Activated CD8-positive, alpha-beta T cell treated with anti-CD3 and anti-CD28 coated beads for 36 hours (primary cell): Measurements from ENCODE around the gene CNOT6. TPM values are rescaled to one million over a fixed set of nuclear protein-coding genes. Genes with fewer than 3 reads are reported as not detected.

Experiments
- ATAC-seq: fragments of 200-7000 bp; cut with Tn5 transposase; one replicate; pipeline ENCODE4 v1.10.0; 2021; ENCODE audit warnings: mild to moderate bottlenecking, moderate library complexity
- CTCF ChIA-PET: fragments of 350-600 bp; sonication (Branson Sonifier 250); formaldehyde crosslinking; loops from one replicate; lab custom pipeline; 2021; ENCODE audit warnings: antibody characterized with exemption; lab: Charles Lee
- POLR2A ChIA-PET: fragments of 350-600 bp; sonication (Branson Sonifier 250); formaldehyde crosslinking; loops from one replicate; lab custom pipeline; 2021; ENCODE audit warnings: antibody characterized with exemption; lab: Charles Lee
- DNase-seq: peaks from one replicate; pipeline ENCODE4 v3.0.0-alpha.2; 2020
- H3K27ac Mint-ChIP-seq: one replicate; pipeline ENCODE4 v1.8.0; 2021; ENCODE audit warnings: mild to moderate bottlenecking, mixed read lengths
- H3K27me3 Mint-ChIP-seq: one replicate; pipeline ENCODE4 v1.8.0; 2021; ENCODE audit warnings: mixed read lengths
- H3K36me3 Mint-ChIP-seq: one replicate; pipeline ENCODE4 v1.8.0; 2021; ENCODE audit warnings: low read depth, mixed read lengths
- H3K4me1 Mint-ChIP-seq: one replicate; pipeline ENCODE4 v1.8.0; 2021; ENCODE audit warnings: low read depth, mixed read lengths
- H3K4me3 Mint-ChIP-seq: one replicate; pipeline ENCODE4 v1.8.0; 2021; ENCODE audit warnings: mild to moderate bottlenecking, moderate library complexity, mixed read lengths
- H3K9me3 Mint-ChIP-seq: one replicate; pipeline ENCODE4 v1.8.0; 2021; ENCODE audit warnings: mixed read lengths
- intact Hi-C: fragments of 100-400 bp; cut with micrococcal nuclease; formaldehyde crosslinking; loops from one replicate; pipeline ENCODE4 v1.10.0; 2022
- total RNA-seq, 2 experiments: library from RNA; stranded (reverse); gene quantifications; one replicate each; pipeline ENCODE4 v1.2.3, GENCODE V29; 2021
- TF ChIP-seq, protein P1 (sequence below): fragments of 200-600 bp; IDR thresholded peaks from one replicate; pipeline ENCODE4 v1.8.0; 2022; ENCODE audit warnings: antibody characterized with exemption, mild to moderate bottlenecking

The CNOT6 gene
- total RNA-seq, 2 experiments from 2014 or later = 28.4 to 30.4 TPM

DNA sequence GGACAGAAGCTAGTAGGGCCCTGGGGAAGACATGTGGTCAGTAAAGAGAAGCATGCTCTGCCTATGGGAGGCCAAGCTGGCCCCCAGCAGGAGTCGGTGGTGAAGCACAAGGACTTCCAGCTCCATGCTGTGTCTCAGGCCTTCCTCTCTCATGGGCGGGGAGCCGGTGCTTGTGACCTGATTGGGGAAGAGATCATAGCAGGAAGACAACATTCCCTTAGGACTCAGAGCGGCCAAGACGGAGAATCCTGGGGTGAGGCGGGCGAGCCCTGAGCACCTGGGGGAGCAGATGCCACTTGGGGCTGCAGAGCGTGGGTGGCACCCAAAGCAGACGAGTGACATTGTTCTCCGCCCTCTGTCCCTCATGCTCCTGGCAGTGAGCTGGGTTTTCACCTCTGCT lies 33.3 kb upstream of the CNOT6 start:
- Mint-ChIP-seq H3K4me3 (no peak overlapping the region), H3K36me3 (no peaks in the 10 kb centered on the region), H3K9me3 (no peaks in the 10 kb centered on the region), H3K27me3 (no peaks in the 10 kb centered on the region), H3K4me1 (peaks cover 2% of the 10 kb centered on the region), H3K27ac (no peak overlapping the region)
- no peak for ATAC-seq
- no peak for DNase-seq
- intact Hi-C loops = no loop called here
- ChIA-PET CTCF (interaction anchor here (2.7 kb wide), 1 partner anchor 11 kb away, joined by 12 read pairs; no protein-coding TSS in a partner anchor), POLR2A (no interaction called here)
- TF ChIP-seq, protein P1, sequence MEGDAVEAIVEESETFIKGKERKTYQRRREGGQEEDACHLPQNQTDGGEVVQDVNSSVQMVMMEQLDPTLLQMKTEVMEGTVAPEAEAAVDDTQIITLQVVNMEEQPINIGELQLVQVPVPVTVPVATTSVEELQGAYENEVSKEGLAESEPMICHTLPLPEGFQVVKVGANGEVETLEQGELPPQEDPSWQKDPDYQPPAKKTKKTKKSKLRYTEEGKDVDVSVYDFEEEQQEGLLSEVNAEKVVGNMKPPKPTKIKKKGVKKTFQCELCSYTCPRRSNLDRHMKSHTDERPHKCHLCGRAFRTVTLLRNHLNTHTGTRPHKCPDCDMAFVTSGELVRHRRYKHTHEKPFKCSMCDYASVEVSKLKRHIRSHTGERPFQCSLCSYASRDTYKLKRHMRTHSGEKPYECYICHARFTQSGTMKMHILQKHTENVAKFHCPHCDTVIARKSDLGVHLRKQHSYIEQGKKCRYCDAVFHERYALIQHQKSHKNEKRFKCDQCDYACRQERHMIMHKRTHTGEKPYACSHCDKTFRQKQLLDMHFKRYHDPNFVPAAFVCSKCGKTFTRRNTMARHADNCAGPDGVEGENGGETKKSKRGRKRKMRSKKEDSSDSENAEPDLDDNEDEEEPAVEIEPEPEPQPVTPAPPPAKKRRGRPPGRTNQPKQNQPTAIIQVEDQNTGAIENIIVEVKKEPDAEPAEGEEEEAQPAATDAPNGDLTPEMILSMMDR = no peak

DNA sequence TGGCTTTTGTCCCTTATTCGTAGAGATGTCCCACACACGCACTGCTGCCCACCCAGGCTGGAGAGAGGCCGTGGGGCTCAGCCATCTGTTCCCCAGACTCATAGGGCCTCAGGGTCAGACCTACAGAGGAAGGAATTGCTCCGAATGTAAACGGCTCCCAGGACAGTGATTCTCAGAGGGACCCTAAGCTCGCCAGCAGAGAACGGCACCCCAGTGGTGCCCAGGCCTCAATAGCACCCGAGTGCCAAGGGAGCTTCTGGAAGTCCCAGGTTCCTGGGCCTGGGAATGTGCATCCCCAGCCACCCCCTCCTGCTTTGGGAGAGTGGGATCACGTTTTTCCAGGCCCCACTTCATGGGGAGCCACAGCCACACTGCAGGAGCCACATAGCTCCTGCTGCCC lies 32.9 kb upstream of the CNOT6 start:
- POLR2A ChIA-PET = no interaction called here
- ATAC-seq (no peak), DNase-seq (no peak)
- no peak overlapping the region for H3K4me3 Mint-ChIP-seq
- TF ChIP-seq, protein P1 = no peak
- H3K27ac Mint-ChIP-seq = no peak overlapping the region
- no peaks in the 10 kb centered on the region for H3K36me3 Mint-ChIP-seq
- peaks cover 2% of the 10 kb centered on the region for H3K4me1 Mint-ChIP-seq
- CTCF ChIA-PET = interaction anchor here (2.7 kb wide), 1 partner anchor 11 kb away, joined by 12 read pairs; no protein-coding TSS in a partner anchor
- no peaks in the 10 kb centered on the region for H3K9me3 Mint-ChIP-seq
- intact Hi-C loops = no loop called here
- H3K27me3 Mint-ChIP-seq = no peaks in the 10 kb centered on the region

DNA sequence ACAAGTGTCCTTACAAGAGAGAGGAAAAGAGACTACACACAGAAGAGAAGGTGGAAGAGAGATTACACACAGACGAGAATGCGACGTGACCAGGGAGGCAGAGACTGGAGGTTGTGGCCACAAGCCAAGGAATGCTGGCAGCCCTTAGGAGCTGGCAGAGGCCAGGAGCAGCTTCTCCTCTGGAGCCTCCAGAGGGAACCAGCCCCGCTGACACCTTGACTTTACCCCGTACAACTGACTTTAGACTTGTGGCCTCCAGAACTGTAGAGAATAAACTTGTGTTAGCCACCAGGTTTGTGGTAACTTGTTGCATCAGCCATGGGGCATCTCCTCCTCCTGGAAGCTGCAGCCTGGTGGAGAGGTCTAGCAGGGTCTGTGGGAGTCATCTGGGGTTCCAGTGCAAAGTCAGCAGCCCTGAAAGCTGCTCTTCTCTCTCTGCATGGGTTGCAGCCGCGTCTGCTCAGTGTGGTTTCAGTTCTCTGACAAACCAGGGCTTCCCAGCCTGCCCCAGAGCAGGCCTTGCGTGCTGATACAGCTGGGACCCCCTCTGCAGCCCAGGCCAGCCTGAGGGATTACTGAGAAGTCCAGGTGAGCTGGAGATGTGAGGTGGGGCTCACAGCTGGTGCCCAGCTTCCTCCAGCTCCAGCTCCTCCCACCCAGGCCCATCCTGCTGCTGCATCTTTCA lies 30.8 kb upstream of the CNOT6 start:
- intact Hi-C loops = no loop called here
- CTCF ChIA-PET = interaction anchor here (2.0 kb wide), 1 partner anchor 10 kb away, joined by 5 read pairs; no protein-coding TSS in a partner anchor
- Mint-ChIP-seq H3K4me1 (no peaks in the 10 kb centered on the region), H3K9me3 (no peaks in the 10 kb centered on the region), H3K27ac (no peak overlapping the region), H3K27me3 (no peaks in the 10 kb centered on the region), H3K4me3 (no peak overlapping the region), H3K36me3 (no peaks in the 10 kb centered on the region)
- TF ChIP-seq, protein P1 = no peak
- POLR2A ChIA-PET = interaction anchor here (0.6 kb wide), 1 partner anchor 14 kb away, joined by 3 read pairs; no protein-coding TSS in a partner anchor
- DNase-seq (no peak), ATAC-seq (no peak)

DNA sequence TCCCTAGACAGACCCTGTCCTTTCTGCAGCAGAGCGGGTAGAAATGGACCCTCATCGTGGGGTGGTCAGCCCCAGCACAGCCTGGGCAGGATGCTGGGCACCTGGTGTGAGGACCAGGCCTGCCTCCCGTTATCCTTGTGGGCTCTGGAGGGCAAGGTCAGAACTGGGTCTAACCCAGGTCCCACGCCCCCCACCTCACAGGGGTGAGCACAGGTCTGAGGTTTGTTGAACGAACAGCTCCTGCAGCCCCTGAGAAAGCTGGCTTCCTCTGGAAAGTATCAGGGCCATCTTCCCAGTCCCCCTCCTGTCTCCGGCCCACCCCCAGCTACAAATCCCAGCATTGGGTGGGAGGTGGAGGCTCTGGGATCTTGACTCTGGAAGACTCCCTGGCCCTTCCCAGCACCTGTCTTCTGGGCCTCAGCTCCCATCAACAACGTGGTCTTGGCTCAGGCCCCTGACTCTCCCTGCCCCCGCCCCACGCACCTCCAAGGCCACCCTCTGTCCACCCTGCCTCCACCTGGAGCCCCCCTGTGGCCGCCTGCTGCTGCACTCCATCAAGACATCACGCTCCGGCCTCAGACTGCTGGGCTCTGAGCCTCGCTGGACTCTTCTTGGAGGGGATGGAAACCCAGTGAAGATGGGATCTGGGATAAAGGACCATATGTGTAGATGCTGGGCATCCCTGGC lies 30.1 kb upstream of the CNOT6 start:
- CTCF ChIA-PET = interaction anchor here (2.0 kb wide), 1 partner anchor 9 kb away, joined by 5 read pairs; no protein-coding TSS in a partner anchor
- intact Hi-C loops = no loop called here

More for the DNA sequence above, 30.1 kb upstream of the CNOT6 start:
- Mint-ChIP-seq H3K27ac (no peak overlapping the region), H3K4me1 (no peaks in the 10 kb centered on the region), H3K27me3 (no peaks in the 10 kb centered on the region), H3K9me3 (no peaks in the 10 kb centered on the region), H3K36me3 (no peaks in the 10 kb centered on the region), H3K4me3 (no peak overlapping the region)
- DNase-seq = no peak
- TF ChIP-seq, protein P1 = no peak
- POLR2A ChIA-PET = interaction anchor here (0.6 kb wide), 1 partner anchor 15 kb away, joined by 3 read pairs; no protein-coding TSS in a partner anchor
- ATAC-seq = no peak
